ENCODE results near the gene NKX2-8.

Gene NKX2-8

GRCh38 chr14:36582011-36582873 is at the start of gene NKX2-8:
TSS of gene NKX2-8 (minus strand) at chr14:36582614. CDS start at chr14:36582389, 225 bp downstream.
- no peak for DNase-seq (ENCODE audit: low read depth in 2 of 2)

GRCh38 chr14:36627981-36628380 is 45.6 kb upstream of the NKX2-8 start:
- DNase-seq (ENCODE audit: low read depth in 2 of 2), result no peak

GRCh38 chr14:36626151-36626550 is 43.7 kb upstream of the NKX2-8 start:
- no peak for DNase-seq (ENCODE audit: low read depth in 2 of 2)

- DNase-seq (ENCODE audit: low read depth in 2 of 2), result no peak
Observed at GRCh38 chr14:36625436-36625835, 43.0 kb upstream of the NKX2-8 start.

- no peak for DNase-seq (ENCODE audit: low read depth in 2 of 2)
Observed at GRCh38 chr14:36625014-36625413, 42.6 kb upstream of the NKX2-8 start.

- no peak for DNase-seq (ENCODE audit: low read depth in 2 of 2)
Observed at GRCh38 chr14:36619853-36620252, 37.4 kb upstream of the NKX2-8 start.

GRCh38 chr14:36619131-36619530 is 36.7 kb upstream of the NKX2-8 start:
- DNase-seq (ENCODE audit: low read depth in 2 of 2), result no peak

- DNase-seq (ENCODE audit: low read depth in 2 of 2), result no peak
Observed at GRCh38 chr14:36618641-36619040, 36.2 kb upstream of the NKX2-8 start.

- no peak for DNase-seq (ENCODE audit: low read depth in 2 of 2)
Observed at GRCh38 chr14:36617824-36618223, 35.4 kb upstream of the NKX2-8 start.

- no peak for DNase-seq (ENCODE audit: low read depth in 2 of 2)
Observed at GRCh38 chr14:36605506-36605857, 23.1 kb upstream of the NKX2-8 start.

- no peak for DNase-seq (ENCODE audit: low read depth in 2 of 2)
Observed at GRCh38 chr14:36604757-36605505, 22.5 kb upstream of the NKX2-8 start.

- no peak for DNase-seq (ENCODE audit: low read depth in 2 of 2)
Observed at GRCh38 chr14:36600431-36600830, 18.0 kb upstream of the NKX2-8 start.

GRCh38 chr14:36591482-36591881 is 9.1 kb upstream of the NKX2-8 start:
- DNase-seq (ENCODE audit: low read depth in 2 of 2), result no peak

- no peak for DNase-seq (ENCODE audit: low read depth in 2 of 2)
Observed at GRCh38 chr14:36588788-36589187, 6.4 kb upstream of the NKX2-8 start.

- DNase-seq (ENCODE audit: low read depth in 2 of 2), result no peak
Observed at GRCh38 chr14:36588119-36588518, 5.7 kb upstream of the NKX2-8 start.

GRCh38 chr14:36585100-36585499 is 2.7 kb upstream of the NKX2-8 start:
- DNase-seq (ENCODE audit: low read depth in 2 of 2), result no peak

GRCh38 chr14:36583893-36584811 is 1.7 kb upstream of the NKX2-8 start:
- no peak for DNase-seq (ENCODE audit: low read depth in 2 of 2)

GRCh38 chr14:36583242-36583892 is 953 bp upstream of the NKX2-8 start:
- no peak for DNase-seq (ENCODE audit: low read depth in 2 of 2)

- no peak for DNase-seq (ENCODE audit: low read depth in 2 of 2)
Observed at GRCh38 chr14:36582874-36583241, 444 bp upstream of the NKX2-8 start.

GRCh38 chr14:36580856-36581831 is 1.3 kb downstream of the NKX2-8 start:
- no peak for DNase-seq (ENCODE audit: low read depth in 2 of 2)
